HEK293T (cell line): ENCODE measurements around the gene LRP2.

Source experiments
- CTBP1 ChIP-seq: fragments of 450-650 bp; IDR thresholded peaks from 2 replicates; pipeline ENCODE4 v1.6.1; 2016; ENCODE audit warnings: borderline replicate concordance
- ELF4 ChIP-seq: fragments of 450-650 bp; IDR thresholded peaks from 2 replicates; pipeline ENCODE4 v1.6.1; 2017; ENCODE audit warnings: antibody characterized with exemption
- FOXA1 ChIP-seq: fragments of 450-650 bp; IDR thresholded peaks from 2 replicates; pipeline ENCODE4 v1.6.1; 2016; ENCODE audit warnings: mild to moderate bottlenecking
- FOXK2 ChIP-seq: fragments of 450-650 bp; IDR thresholded peaks from 2 replicates; pipeline ENCODE4 v1.6.1; 2016; ENCODE audit warnings: mild to moderate bottlenecking
- HDGF ChIP-seq: fragments of 450-650 bp; IDR thresholded peaks from 2 replicates; pipeline ENCODE4 v1.6.1; 2017; ENCODE audit warnings: antibody characterized with exemption, borderline replicate concordance
- L3MBTL2 ChIP-seq: fragments of 450-650 bp; conservative IDR thresholded peaks from 2 replicates; pipeline ENCODE4 v1.6.1; 2016; ENCODE audit warnings: mild to moderate bottlenecking
- NFRKB ChIP-seq: fragments of 450-650 bp; IDR thresholded peaks from 2 replicates; pipeline ENCODE4 v1.6.1; 2016; ENCODE audit warnings: mild to moderate bottlenecking, moderate library complexity
- SP1 ChIP-seq: fragments of 450-650 bp; IDR thresholded peaks from 2 replicates; pipeline ENCODE4 v1.6.1; 2017
- TARDBP ChIP-seq: fragments of 450-650 bp; IDR thresholded peaks from 2 replicates; pipeline ENCODE4 v1.6.1; 2016
- ZNF384 ChIP-seq: fragments of 450-650 bp; IDR thresholded peaks from 2 replicates; pipeline ENCODE4 v1.6.1; 2016
- TF ChIP-seq, protein P1 (sequence below): fragments of 450-650 bp; IDR thresholded peaks from 2 replicates; pipeline ENCODE4 v1.6.1; 2016

DNA sequence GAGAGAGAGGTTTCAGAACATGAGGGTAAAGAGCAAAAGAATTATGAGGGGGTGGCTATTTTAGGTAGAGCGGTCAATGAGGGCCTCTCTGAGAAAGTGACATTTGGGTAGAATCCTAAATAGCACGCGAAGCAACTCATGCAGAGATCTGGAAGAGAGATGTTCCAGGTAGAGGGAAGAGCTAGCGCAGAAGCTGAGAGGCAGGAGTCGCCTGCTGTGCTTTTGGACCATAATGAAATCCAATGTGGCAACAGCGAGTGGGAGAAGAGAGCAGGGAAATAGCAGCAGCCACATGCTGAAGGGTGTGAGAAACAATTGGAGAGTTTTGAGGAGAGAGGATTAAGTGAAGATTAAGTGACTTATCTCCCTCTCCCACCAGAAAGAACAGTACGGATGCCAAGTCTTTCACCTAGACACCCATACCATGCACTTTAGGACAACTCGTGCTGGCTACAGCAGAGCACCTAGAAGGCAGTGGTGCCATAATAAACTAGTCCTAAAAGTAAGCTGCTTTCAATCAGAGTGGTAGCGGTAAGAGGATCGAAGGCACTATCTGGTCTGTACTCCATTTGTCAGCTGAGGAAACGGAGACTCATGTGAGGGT, 129.7 kb downstream of the LRP2 start:
- no peak for TF ChIP-seq FOXA1
- TF ChIP-seq TARDBP, result no peak
- no peak for TF ChIP-seq FOXK2
- no peak for TF ChIP-seq SP1
- TF ChIP-seq ELF4, result no peak
- TF ChIP-seq, protein P1, sequence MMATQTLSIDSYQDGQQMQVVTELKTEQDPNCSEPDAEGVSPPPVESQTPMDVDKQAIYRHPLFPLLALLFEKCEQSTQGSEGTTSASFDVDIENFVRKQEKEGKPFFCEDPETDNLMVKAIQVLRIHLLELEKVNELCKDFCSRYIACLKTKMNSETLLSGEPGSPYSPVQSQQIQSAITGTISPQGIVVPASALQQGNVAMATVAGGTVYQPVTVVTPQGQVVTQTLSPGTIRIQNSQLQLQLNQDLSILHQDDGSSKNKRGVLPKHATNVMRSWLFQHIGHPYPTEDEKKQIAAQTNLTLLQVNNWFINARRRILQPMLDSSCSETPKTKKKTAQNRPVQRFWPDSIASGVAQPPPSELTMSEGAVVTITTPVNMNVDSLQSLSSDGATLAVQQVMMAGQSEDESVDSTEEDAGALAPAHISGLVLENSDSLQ, result no peak
- TF ChIP-seq ZNF384, result no peak
- TF ChIP-seq L3MBTL2, result no peak
- TF ChIP-seq CTBP1, result no peak
- no peak for TF ChIP-seq NFRKB
- no peak for TF ChIP-seq HDGF
